WTC11 (cell line): ENCODE results near the gene FERMT1. TPM values are rescaled to one million over a fixed set of nuclear protein-coding genes. Genes with fewer than 3 reads are reported as not detected.

ENCODE experiments used
- ATAC-seq: fragments of 200-7000 bp; cut with Tn5 transposase; 2 replicates; pipeline ENCODE4 v1.10.0; 2021; ENCODE audit warnings: mild to moderate bottlenecking, moderate library complexity
- CTCF ChIA-PET: fragments of 300-600 bp; sonication (Branson Sonifier 250); formaldehyde crosslinking; loops from one replicate; lab custom pipeline; 2021; ENCODE audit warnings: antibody characterized with exemption; lab: Charles Lee
- POLR2A ChIA-PET: fragments of 350-600 bp; sonication (Branson Sonifier 250); formaldehyde crosslinking; loops from one replicate; lab custom pipeline; 2021; ENCODE audit warnings: antibody characterized with exemption; lab: Charles Lee
- DNase-seq: peaks from one replicate; pipeline ENCODE4 v3.0.0; 2021; ENCODE audit warnings: low spot score
- H3K27ac Mint-ChIP-seq: 2 replicates; pipeline ENCODE4 v1.8.0; 2021; ENCODE audit warnings: mixed read lengths
- H3K27me3 Mint-ChIP-seq: 2 replicates; pipeline ENCODE4 v1.8.0; 2021; ENCODE audit warnings: low read depth, mild to moderate bottlenecking, moderate library complexity, mixed read lengths
- H3K36me3 Mint-ChIP-seq: 2 replicates; pipeline ENCODE4 v1.8.0; 2021; ENCODE audit warnings: mixed read lengths
- H3K4me1 Mint-ChIP-seq: 2 replicates; pipeline ENCODE4 v1.8.0; 2022; ENCODE audit warnings: mixed read lengths
- H3K4me3 Mint-ChIP-seq: 2 replicates; pipeline ENCODE4 v1.8.0; 2021; ENCODE audit warnings: mild to moderate bottlenecking, moderate library complexity, mixed read lengths
- H3K9me3 Mint-ChIP-seq: 2 replicates; pipeline ENCODE4 v1.8.0; 2021; ENCODE audit warnings: mixed read lengths
- CREB1 ChIP-seq: sonication (generic); formaldehyde crosslinking; IDR thresholded peaks from 2 replicates; pipeline ENCODE4 v1.8.0; 2023; ENCODE audit warnings: mild to moderate bottlenecking, missing genetic modification reagents
- ESRRA ChIP-seq: sonication (generic); formaldehyde crosslinking; IDR thresholded peaks from 2 replicates; pipeline ENCODE4 v1.8.1; 2022; ENCODE audit warnings: mild to moderate bottlenecking, missing genetic modification reagents, borderline replicate concordance
- ETV6 ChIP-seq: sonication (generic); formaldehyde crosslinking; IDR thresholded peaks from 2 replicates; pipeline ENCODE4 v1.8.1; 2022; ENCODE audit warnings: mild to moderate bottlenecking, missing genetic modification reagents
- FOXJ3 ChIP-seq: sonication (generic); formaldehyde crosslinking; IDR thresholded peaks from 2 replicates; pipeline ENCODE4 v1.9.0; 2021; ENCODE audit warnings: missing genetic modification reagents, mild to moderate bottlenecking, borderline replicate concordance
- GTF2I ChIP-seq: fragments of 250-450 bp; sonication (Bioruptor Pico); conservative IDR thresholded peaks from 2 replicates; pipeline ENCODE4 v1.4.0; 2021; ENCODE audit warnings: mild to moderate bottlenecking
- MYBL2 ChIP-seq: sonication (generic); formaldehyde crosslinking; IDR thresholded peaks from 2 replicates; pipeline ENCODE4 v1.8.1; 2023; ENCODE audit warnings: mild to moderate bottlenecking, moderate library complexity, missing genetic modification reagents
- NFATC4 ChIP-seq: fragments of 250-450 bp; sonication (Bioruptor Pico); IDR thresholded peaks from 2 replicates; pipeline ENCODE4 v1.9.0; 2021; ENCODE audit warnings: mild to moderate bottlenecking
- RORB ChIP-seq: fragments of 250-450 bp; sonication (Bioruptor Pico); IDR thresholded peaks from 2 replicates; pipeline ENCODE4 v1.9.0; 2021; ENCODE audit warnings: mild to moderate bottlenecking
- SOX15 ChIP-seq: fragments of 250-450 bp; sonication (Bioruptor Pico); IDR thresholded peaks from 2 replicates; pipeline ENCODE4 v1.9.0; 2021; ENCODE audit warnings: mild to moderate bottlenecking
- TCF7 ChIP-seq: sonication (generic); formaldehyde crosslinking; IDR thresholded peaks from 2 replicates; pipeline ENCODE4 v1.8.0; 2022; ENCODE audit warnings: mild to moderate bottlenecking, low read depth, missing genetic modification reagents, moderate library complexity
- ZBTB21 ChIP-seq: sonication (generic); formaldehyde crosslinking; IDR thresholded peaks from 2 replicates; pipeline ENCODE4 v1.8.1; 2023; ENCODE audit warnings: mild to moderate bottlenecking, missing genetic modification reagents, borderline replicate concordance
- ZNF138 ChIP-seq: sonication (generic); formaldehyde crosslinking; conservative IDR thresholded peaks from 2 replicates; pipeline ENCODE4 v1.8.1; 2022; ENCODE audit warnings: mild to moderate bottlenecking, moderate library complexity, missing genetic modification reagents
- ZNF263 ChIP-seq: sonication (generic); formaldehyde crosslinking; IDR thresholded peaks from 2 replicates; pipeline ENCODE4 v1.8.1; 2022; ENCODE audit warnings: low read depth, mild to moderate bottlenecking, moderate library complexity, missing genetic modification reagents
- ZNF281 ChIP-seq: sonication (generic); formaldehyde crosslinking; IDR thresholded peaks from 2 replicates; pipeline ENCODE4 v1.8.0; 2023; ENCODE audit warnings: mild to moderate bottlenecking, missing genetic modification reagents
- total RNA-seq: library from RNA; stranded (reverse); gene quantifications from 3 replicates; pipeline ENCODE4 v1.2.3, GENCODE V29; 2021

FERMT1 gene
- total RNA-seq, 1 experiment from 2014 or later = 23.0 TPM

- no peak for ATAC-seq
- DNase-seq = no peak
- POLR2A ChIA-PET = no interaction called here
- Mint-ChIP-seq H3K27ac (no peak overlapping the region), H3K9me3 (no peaks in the 10 kb centered on the region), H3K4me3 (no peak overlapping the region), H3K36me3 (no peaks in the 10 kb centered on the region), H3K27me3 (peaks cover 19% of the 10 kb centered on the region), H3K4me1 (peaks cover 15% of the 10 kb centered on the region)
- TF ChIP-seq CREB1 (CRISPR knock-in tag) (no peak), GTF2I (CRISPR knock-in tag) (no peak), TCF7 (CRISPR knock-in tag) (no peak), FOXJ3 (no peak), ZNF138 (CRISPR knock-in tag) (no peak), NFATC4 (CRISPR knock-in tag) (no peak), MYBL2 (CRISPR knock-in tag) (no peak), ZNF263 (CRISPR knock-in tag) (no peak), ETV6 (CRISPR knock-in tag) (no peak), ZNF281 (CRISPR knock-in tag) (no peak)
- CTCF ChIA-PET = interaction anchor here (0.9 kb wide), 1 partner anchor 15 kb away, joined by 3 read pairs; no protein-coding TSS in a partner anchor
Measured at GRCh38 chr20:6058684-6059295, 64.0 kb downstream of the FERMT1 start.

- ChIA-PET CTCF (interaction anchor here (1.2 kb wide), 1 partner anchor 16 kb away, joined by 3 read pairs; no protein-coding TSS in a partner anchor), POLR2A (no interaction called here)
- Mint-ChIP-seq H3K36me3 (no peaks in the 10 kb centered on the region), H3K9me3 (no peaks in the 10 kb centered on the region), H3K4me1 (peaks cover 22% of the 10 kb centered on the region), H3K4me3 (no peak overlapping the region), H3K27me3 (peaks cover 30% of the 10 kb centered on the region), H3K27ac (no peak overlapping the region)
- ATAC-seq = no peak
- TF ChIP-seq ZBTB21 (CRISPR knock-in tag) = no peak
- no peak for DNase-seq
Measured at GRCh38 chr20:6057691-6058090, 65.1 kb downstream of the FERMT1 start.

GRCh38 chr20:6057139-6057538 lies 65.7 kb downstream of the FERMT1 start:
- H3K36me3 Mint-ChIP-seq = no peaks in the 10 kb centered on the region
- ChIA-PET CTCF (interaction anchor here (0.7 to 1.2 kb wide), 2 partner anchors 17 to 1829 kb away, joined by 3 read pairs; no protein-coding TSS in a partner anchor), POLR2A (interaction anchor here (0.7 kb wide), 1 partner anchor 571 kb away, joined by 4 read pairs; no protein-coding TSS in a partner anchor)
- H3K9me3 Mint-ChIP-seq = no peaks in the 10 kb centered on the region
- peaks cover 22% of the 10 kb centered on the region for H3K4me1 Mint-ChIP-seq
- H3K4me3 Mint-ChIP-seq = no peak overlapping the region
- no peak for DNase-seq
- peaks cover 35% of the 10 kb centered on the region for H3K27me3 Mint-ChIP-seq
- no peak for ATAC-seq
- no peak overlapping the region for H3K27ac Mint-ChIP-seq
- TF ChIP-seq ZBTB21 (CRISPR knock-in tag) (no peak), RORB (CRISPR knock-in tag) (no peak)
- TF ChIP-seq, all 79 proteins: peak for 0

GRCh38 chr20:6055981-6056569 lies 66.8 kb downstream of the FERMT1 start:
- no peaks in the 10 kb centered on the region for H3K9me3 Mint-ChIP-seq
- no peak overlapping the region for H3K27ac Mint-ChIP-seq
- ChIA-PET CTCF (no interaction called here), POLR2A (no interaction called here)
- ATAC-seq = no peak
- no peak for TF ChIP-seq ESRRA (CRISPR knock-in tag)
- TF ChIP-seq TCF7 (CRISPR knock-in tag) = no peak
- TF ChIP-seq ZNF138 (CRISPR knock-in tag) = no peak
- TF ChIP-seq SOX15 (CRISPR knock-in tag) = no peak
- no peak for TF ChIP-seq ZNF263 (CRISPR knock-in tag)
- DNase-seq = no peak
- H3K36me3 Mint-ChIP-seq = no peaks in the 10 kb centered on the region
- H3K4me3 Mint-ChIP-seq = no peak overlapping the region
- peaks cover 22% of the 10 kb centered on the region for H3K4me1 Mint-ChIP-seq
- peaks cover 45% of the 10 kb centered on the region for H3K27me3 Mint-ChIP-seq
